AG09309 (cell line): ENCODE measurements around the gene CIZ1.
"Not testable (repeated sequence)": the region's sequence is repeated elsewhere in the genome, so short reads cannot be mapped to it uniquely, and the experiment has no call there.

ENCODE experiments used
- DNase-seq: peaks from one replicate; pipeline ENCODE4 v3.0.0-alpha.2; 2010; ENCODE audit warnings: low read depth
- H3K4me3 ChIP-seq: 2 replicates; pipeline ENCODE4 v1.5.1; 2011; ENCODE audit warnings: mild to moderate bottlenecking, low read depth, low read length, moderate library complexity; ENCODE audit not compliant: control insufficient read depth
- CTCF ChIP-seq: IDR thresholded peaks from 2 replicates; pipeline ENCODE4 v1.5.1; 2011; ENCODE audit warnings: mild to moderate bottlenecking, low read depth, low read length, inconsistent platforms; ENCODE audit not compliant: insufficient read depth, control insufficient read depth; ENCODE audit errors: missing control alignments

The CIZ1 gene

GRCh38 chr9:128142596-128142995 is 48.8 kb downstream of the CIZ1 start:
- no peak for DNase-seq
- H3K4me3 ChIP-seq = no peak overlapping the region
- TF ChIP-seq CTCF = no peak

GRCh38 chr9:128142061-128142460 is 49.3 kb downstream of the CIZ1 start:
- TF ChIP-seq CTCF = no peak
- DNase-seq = no peak
- H3K4me3 ChIP-seq = no peak overlapping the region

GRCh38 chr9:128141604-128142003 is 49.8 kb downstream of the CIZ1 start:
- no peak overlapping the region for H3K4me3 ChIP-seq
- TF ChIP-seq CTCF = no peak
- DNase-seq = no peak

- DNase-seq = no peak
- TF ChIP-seq CTCF = no peak
- H3K4me3 ChIP-seq = no peak overlapping the region
Measured at GRCh38 chr9:128139621-128140020, 51.8 kb downstream of the CIZ1 start.

- DNase-seq = no peak
- no peak overlapping the region for H3K4me3 ChIP-seq
- no peak for TF ChIP-seq CTCF
Measured at GRCh38 chr9:128138001-128138400, 53.4 kb downstream of the CIZ1 start.

- no peak for TF ChIP-seq CTCF
- H3K4me3 ChIP-seq = no peak overlapping the region
- DNase-seq = no peak
Measured at GRCh38 chr9:128136816-128137793, 54.3 kb downstream of the CIZ1 start.

- H3K4me3 ChIP-seq, DNase-seq: not testable (repeated sequence)
Measured at GRCh38 chr9:128135561-128135960, 55.8 kb downstream of the CIZ1 start.

- not testable (repeated sequence) for H3K4me3 ChIP-seq, DNase-seq
Measured at GRCh38 chr9:128132139-128132538, 59.2 kb downstream of the CIZ1 start.

GRCh38 chr9:128131346-128131745 is 60.0 kb downstream of the CIZ1 start:
- DNase-seq, H3K4me3 ChIP-seq: not testable (repeated sequence)

GRCh38 chr9:128130651-128131050 is 60.7 kb downstream of the CIZ1 start:
- not testable (repeated sequence) for DNase-seq, H3K4me3 ChIP-seq
